ENCODE measurements around the gene MAN2B1. TPM values are rescaled to one million over a fixed set of nuclear protein-coding genes. Genes with fewer than 3 reads are reported as not detected.

MAN2B1 gene
- polyA plus RNA-seq, 3 donors: 218 to 305 (median 295) TPM

- H3K4me1 ChIP-seq (ENCODE audit: control insufficient read depth in 1 of 2, insufficient read depth in 2 of 2, low read length in 2 of 2): peaks cover 12 to 29% of the 10 kb centered on the region in 2 donors
- intact Hi-C loops (cut with micrococcal nuclease): no loop called here
- H3K27me3 Mint-ChIP-seq (ENCODE audit: low read depth in 3 of 3): peaks cover 0 to 4% (median 0%) of the 10 kb centered on the region in 3 donors
- H3K36me3 ChIP-seq (replicated peaks in 1 of 2; ENCODE audit: control insufficient read depth in 1 of 2, insufficient read depth in 2 of 2, low read length in 2 of 2): peaks cover 57 to 72% of the 10 kb centered on the region in 2 donors
- peak overlapping the region in 1 of 7 donors; percentile 4 for H3K27ac Mint-ChIP-seq
- no peak overlapping the region for H3K9ac ChIP-seq (ENCODE audit: insufficient read depth, low read length, poor library complexity, severe bottlenecking)
- no peak overlapping the region for H3K4me3 ChIP-seq (replicated peaks in 1 of 3; ENCODE audit: low read depth in 2 of 3, low read length in 3 of 3)
- 96% methylated on average over 8 of the region's 10 CpGs for WGBS (ENCODE audit: insufficient coverage)
- H3K4me1 Mint-ChIP-seq: peaks cover 27% of the 10 kb centered on the region
- H3K27ac ChIP-seq (ENCODE audit: low read depth in 1 of 2, low read length in 2 of 2): no peak overlapping the region
- TF ChIP-seq CTCF (IDR thresholded peaks at IDR 0.05): no peak
- no peaks in the 10 kb centered on the region for H3K79me2 ChIP-seq (ENCODE audit: insufficient read depth, low read length)
- DNase-seq: no peak
- H3K4me3 Mint-ChIP-seq: no peak overlapping the region
- H3K27me3 ChIP-seq (ENCODE audit: control insufficient read depth in 2 of 2, insufficient read depth in 2 of 2, low read length in 2 of 2): no peaks in the 10 kb centered on the region
- H4K20me1 ChIP-seq (ENCODE audit: insufficient read depth, low read length): peaks cover 76% of the 10 kb centered on the region
- H3K4me2 ChIP-seq (replicated peaks; ENCODE audit: extremely low read depth, low read length, poor library complexity, severe bottlenecking): no peak overlapping the region
- H3K36me3 Mint-ChIP-seq: peaks cover 47 to 85% of the 10 kb centered on the region in 2 donors
- H3K9me3 Mint-ChIP-seq: peaks cover 0 to 3% (median 0%) of the 10 kb centered on the region in 7 donors
- no peak overlapping the region for H2AFZ ChIP-seq (ENCODE audit: insufficient read depth, low read depth, low read length, poor library complexity, severe bottlenecking)
- H3K9me3 ChIP-seq (replicated peaks in 1 of 2; ENCODE audit: control insufficient read depth in 1 of 2, insufficient read depth in 1 of 2, low read length in 2 of 2): no peaks in the 10 kb centered on the region
Observed at GRCh38 chr19:12649941-12650340, 16.6 kb downstream of the MAN2B1 start.

GRCh38 chr19:12648088-12648487 is 18.5 kb downstream of the MAN2B1 start:
- H3K36me3 Mint-ChIP-seq: peaks cover 50 to 85% of the 10 kb centered on the region in 2 donors
- H2AFZ ChIP-seq (ENCODE audit: insufficient read depth, low read depth, low read length, poor library complexity, severe bottlenecking): no peak overlapping the region
- peaks cover 0 to 4% (median 0%) of the 10 kb centered on the region in 3 donors for H3K27me3 Mint-ChIP-seq (ENCODE audit: low read depth in 3 of 3)
- no peak overlapping the region for H3K27ac Mint-ChIP-seq
- intact Hi-C loops (cut with micrococcal nuclease): no loop called here
- DNase-seq: no peak
- TF ChIP-seq CTCF (IDR thresholded peaks at IDR 0.05): peak; percentile 29
- H4K20me1 ChIP-seq (ENCODE audit: insufficient read depth, low read length): peaks cover 61% of the 10 kb centered on the region
- peak overlapping the region; percentile 62 for H3K4me2 ChIP-seq (replicated peaks; ENCODE audit: extremely low read depth, low read length, poor library complexity, severe bottlenecking)
- no peaks in the 10 kb centered on the region for H3K27me3 ChIP-seq (ENCODE audit: control insufficient read depth in 2 of 2, insufficient read depth in 2 of 2, low read length in 2 of 2)
- H3K79me2 ChIP-seq (ENCODE audit: insufficient read depth, low read length): no peaks in the 10 kb centered on the region
- H3K36me3 ChIP-seq (replicated peaks in 1 of 2; ENCODE audit: control insufficient read depth in 1 of 2, insufficient read depth in 2 of 2, low read length in 2 of 2): peaks cover 52 to 71% of the 10 kb centered on the region in 2 donors
- no peaks in the 10 kb centered on the region for H3K9me3 ChIP-seq (replicated peaks in 1 of 2; ENCODE audit: control insufficient read depth in 1 of 2, insufficient read depth in 1 of 2, low read length in 2 of 2)
- WGBS (ENCODE audit: insufficient coverage): 66% methylated on average over 29 of the region's 29 CpGs
- H3K27ac ChIP-seq (ENCODE audit: low read depth in 1 of 2, low read length in 2 of 2): no peak overlapping the region
- H3K9me3 Mint-ChIP-seq: peaks cover 0 to 5% (median 0%) of the 10 kb centered on the region in 7 donors
- peaks cover 12 to 29% of the 10 kb centered on the region in 2 donors for H3K4me1 ChIP-seq (ENCODE audit: control insufficient read depth in 1 of 2, insufficient read depth in 2 of 2, low read length in 2 of 2)
- peak overlapping the region in 1 of 2 donors; percentile 48 for H3K4me3 Mint-ChIP-seq
- H3K4me1 Mint-ChIP-seq: peaks cover 27% of the 10 kb centered on the region
- H3K9ac ChIP-seq (ENCODE audit: insufficient read depth, low read length, poor library complexity, severe bottlenecking): no peak overlapping the region
- H3K4me3 ChIP-seq (replicated peaks in 1 of 3; ENCODE audit: low read depth in 2 of 3, low read length in 3 of 3): peak overlapping the region in 1 of 3 experiments; percentile 56

All from CD14-positive monocyte (primary cell).